Hindlimb muscle (tissue), 1 donor: ENCODE measurements around the gene KIAA0232. TPM values are rescaled to one million over a fixed set of nuclear protein-coding genes. Genes with fewer than 3 reads are reported as not detected.
"Not testable (repeated sequence)": the region's sequence is repeated elsewhere in the genome, so short reads cannot be mapped to it uniquely, and the experiment has no call there.

Source experiments
- DNase-seq: peaks from one replicate; pipeline ENCODE4 v3.0.0-alpha.2; 2013
- polyA plus RNA-seq: library from polyadenylated mRNA; unstranded; fragments of 120-200 nt; gene quantifications from one replicate; pipeline ENCODE4 v1.2.1, GENCODE V29; 2013; ENCODE audit not compliant: insufficient read length

The KIAA0232 gene
- polyA plus RNA-seq, 1 donor, result 17.2 TPM

DNA sequence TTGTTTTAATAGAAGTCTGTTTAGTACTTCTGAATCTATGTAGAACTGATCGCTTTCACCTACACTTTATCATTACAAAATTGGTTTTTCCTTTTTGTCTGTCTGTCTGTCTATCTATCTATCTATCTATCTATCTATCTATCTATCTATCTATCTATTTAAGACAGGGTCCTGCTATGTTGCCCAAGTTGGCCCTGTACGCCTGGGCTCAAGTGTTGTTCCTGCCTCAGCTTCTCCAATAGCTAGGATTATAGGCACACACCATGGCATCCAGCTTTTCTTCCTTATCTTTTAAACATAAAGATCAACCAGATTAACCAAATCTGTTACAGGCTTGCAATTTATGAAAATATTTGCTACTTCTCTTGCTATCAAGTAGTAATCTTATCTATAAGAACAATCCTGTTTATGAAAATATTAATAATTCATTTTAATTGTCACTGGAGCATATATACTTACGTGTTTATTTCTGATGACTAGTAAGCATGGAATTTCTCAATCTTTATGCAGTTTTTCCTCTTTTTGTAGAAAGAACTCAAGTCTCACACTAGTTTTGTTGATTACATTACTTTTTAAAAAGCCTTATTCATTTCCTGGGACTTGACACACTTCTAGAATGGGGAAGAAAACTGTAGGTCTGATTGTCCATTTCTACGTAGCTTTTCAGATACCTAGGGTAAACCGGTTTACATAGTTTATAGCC is 24.5 kb downstream of the KIAA0232 start:
- DNase-seq, result no peak

DNA sequence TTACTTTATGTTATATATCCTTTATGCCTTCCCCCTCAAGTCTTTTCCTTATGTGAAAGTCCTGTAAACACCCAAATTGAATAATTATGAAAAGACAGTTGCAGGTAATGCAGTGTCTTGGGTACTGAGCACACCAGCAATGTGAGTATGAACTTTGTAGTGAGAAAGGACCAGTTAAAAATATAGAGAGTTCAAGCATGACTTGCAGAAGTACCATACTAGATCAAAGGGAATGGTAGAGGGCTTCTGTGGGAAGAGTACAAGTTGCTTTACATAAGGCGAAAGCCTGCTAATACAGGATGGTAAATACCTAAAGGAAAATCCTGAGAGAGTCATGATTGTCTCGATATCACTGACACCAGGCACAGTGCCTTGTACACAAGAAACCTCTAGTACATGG is 25.7 kb downstream of the KIAA0232 start:
- no peak for DNase-seq

DNA sequence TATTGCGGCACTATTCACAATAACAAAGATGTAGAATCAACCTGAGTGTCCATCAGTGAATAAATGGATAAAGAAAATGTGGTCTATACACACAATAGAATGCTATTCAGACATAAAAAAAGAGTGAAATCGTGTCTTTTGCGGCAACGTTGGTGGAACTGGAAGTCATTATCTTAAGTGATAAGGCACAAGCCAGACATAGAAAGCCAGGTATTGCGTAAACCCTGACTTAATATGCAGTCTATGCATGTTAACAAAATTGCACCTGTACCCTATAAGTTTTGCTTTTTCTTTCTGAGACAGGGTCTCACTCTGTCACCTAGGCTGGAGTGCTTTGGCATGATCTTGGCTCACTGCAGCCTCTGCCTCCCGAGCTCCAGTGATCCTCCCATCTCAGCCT is 28.6 kb downstream of the KIAA0232 start:
- no peak for DNase-seq

DNA sequence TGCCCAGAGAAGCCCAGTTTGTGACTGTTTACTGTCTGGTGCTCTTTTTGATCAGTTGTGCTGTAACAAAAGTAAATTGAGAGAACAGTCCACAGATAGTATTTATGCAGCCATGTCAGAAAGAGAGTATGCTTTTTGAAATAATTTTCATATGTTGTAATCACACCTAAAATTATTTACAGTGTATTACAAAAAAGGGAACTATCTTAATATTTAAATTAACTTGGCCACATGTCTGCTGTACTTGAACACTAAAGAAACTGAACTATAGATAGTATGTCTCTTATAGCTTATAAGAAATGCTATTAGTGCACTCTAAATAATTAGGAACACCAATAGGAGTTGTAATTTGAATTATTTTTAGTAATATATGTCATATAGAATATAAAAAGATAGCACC is 30.2 kb downstream of the KIAA0232 start:
- no peak for DNase-seq

GRCh38 chr4:6813725-6814124 is 31.2 kb downstream of the KIAA0232 start:
- DNase-seq, result no peak

DNA sequence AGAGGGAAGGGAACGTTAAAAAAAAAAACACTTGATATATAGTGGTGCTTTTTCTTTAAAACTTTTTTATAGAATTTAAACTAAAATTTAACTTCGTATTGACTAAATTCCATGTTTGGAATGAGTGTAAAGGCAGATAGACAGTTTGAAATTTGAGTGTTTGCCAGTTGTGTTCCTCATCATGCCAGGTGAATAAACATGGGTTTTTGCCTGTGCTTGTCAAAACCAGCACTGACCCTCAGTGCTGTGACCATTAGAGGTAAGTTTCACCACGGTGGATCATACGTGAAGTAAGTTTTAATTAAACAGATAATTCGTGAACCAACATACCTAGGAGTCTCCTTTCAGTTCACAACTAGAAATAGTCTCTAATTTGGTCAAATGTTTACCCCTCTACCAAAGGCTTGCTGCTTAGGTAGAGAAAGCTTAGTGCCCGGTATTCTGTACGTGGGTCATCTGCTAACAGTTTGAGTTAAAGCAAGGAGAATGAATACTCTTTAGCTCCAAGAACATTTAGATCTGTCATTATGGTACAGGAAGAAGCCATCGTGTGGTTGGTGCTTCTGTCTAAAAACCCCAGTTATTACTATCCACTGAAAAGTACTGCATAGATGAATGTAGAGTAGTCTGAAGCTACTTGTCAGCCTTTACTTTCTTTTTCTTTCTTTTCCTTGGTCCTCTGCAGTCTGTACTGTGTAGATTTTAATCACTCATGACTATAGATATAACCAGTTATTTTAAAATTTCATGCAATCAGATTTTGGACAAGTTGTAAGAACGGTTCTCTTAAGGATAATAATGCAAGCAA is 32.7 kb downstream of the KIAA0232 start:
- DNase-seq, result no peak

GRCh38 chr4:6819295-6819694 is 36.8 kb downstream of the KIAA0232 start:
- DNase-seq, result no peak

GRCh38 chr4:6820695-6821094 is 38.2 kb downstream of the KIAA0232 start:
- DNase-seq, result no peak

DNA sequence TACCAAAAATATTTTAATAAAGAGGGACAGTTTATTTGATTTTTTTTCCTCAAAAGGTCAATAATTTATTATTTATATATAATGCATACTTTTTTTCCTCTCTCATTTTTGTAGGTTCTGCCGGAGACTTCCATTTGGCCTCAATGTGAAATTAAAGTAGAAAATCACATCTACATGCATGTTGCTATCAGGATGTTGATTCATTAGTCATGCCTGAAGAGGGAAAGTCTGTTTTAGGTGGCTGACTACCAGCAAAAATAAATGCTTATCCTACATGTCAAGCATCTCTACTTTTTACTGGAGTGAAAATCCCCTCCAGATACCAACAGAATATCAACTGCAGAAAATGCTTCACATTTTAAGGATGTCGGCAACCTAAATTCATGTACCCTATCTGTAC is 41.5 kb downstream of the KIAA0232 start:
- DNase-seq, result no peak

GRCh38 chr4:6824772-6825402 is 42.4 kb downstream of the KIAA0232 start:
- DNase-seq, result no peak

- no peak for DNase-seq
Observed at GRCh38 chr4:6825403-6825802, 42.9 kb downstream of the KIAA0232 start.

- no peak for DNase-seq
Observed at GRCh38 chr4:6826781-6827508, 44.4 kb downstream of the KIAA0232 start.

GRCh38 chr4:6829086-6829485 is 46.6 kb downstream of the KIAA0232 start:
- DNase-seq, result no peak

- DNase-seq, result no peak
Observed at GRCh38 chr4:6834867-6835266, 52.3 kb downstream of the KIAA0232 start.

DNA sequence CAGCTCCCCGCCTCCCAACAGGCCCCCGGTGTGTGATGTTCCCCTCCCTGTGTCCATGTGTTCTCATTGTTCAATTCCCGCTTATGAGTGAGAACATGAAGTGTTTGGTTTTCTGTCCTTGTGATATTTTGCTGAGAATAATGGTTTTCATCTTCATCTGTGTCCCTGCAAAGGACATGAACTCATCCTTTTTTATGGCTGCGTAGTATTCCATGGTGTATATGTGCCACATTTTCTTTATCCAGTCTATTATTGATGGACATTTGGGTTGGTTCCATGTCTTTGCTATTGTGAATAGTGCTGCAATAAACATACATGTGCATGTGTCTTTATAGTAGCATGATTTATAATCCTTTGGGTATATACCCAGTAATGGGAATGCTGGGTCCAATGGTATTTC is 53.1 kb downstream of the KIAA0232 start:
- not testable (repeated sequence) for DNase-seq

DNA sequence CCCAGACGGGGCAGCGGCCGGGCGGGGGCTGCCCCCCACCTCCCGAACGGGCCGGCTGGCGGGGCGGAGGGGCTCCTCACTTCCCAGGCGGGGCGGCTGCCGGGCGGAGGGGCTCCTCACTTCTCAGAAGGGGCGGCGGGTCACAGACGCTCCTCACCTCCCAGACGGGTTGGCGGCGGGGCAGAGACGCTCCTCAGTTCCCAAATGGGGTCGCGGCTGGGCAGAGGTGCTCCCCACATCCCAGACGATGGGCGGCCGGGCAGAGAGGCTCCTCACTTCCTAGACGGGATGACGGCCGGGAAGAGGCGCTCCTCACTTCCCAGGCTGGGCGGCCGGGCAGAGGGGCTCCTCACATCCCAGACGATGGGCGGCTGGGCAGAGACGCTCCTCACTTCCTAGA is 54.6 kb downstream of the KIAA0232 start:
- DNase-seq, result not testable (repeated sequence)

DNA sequence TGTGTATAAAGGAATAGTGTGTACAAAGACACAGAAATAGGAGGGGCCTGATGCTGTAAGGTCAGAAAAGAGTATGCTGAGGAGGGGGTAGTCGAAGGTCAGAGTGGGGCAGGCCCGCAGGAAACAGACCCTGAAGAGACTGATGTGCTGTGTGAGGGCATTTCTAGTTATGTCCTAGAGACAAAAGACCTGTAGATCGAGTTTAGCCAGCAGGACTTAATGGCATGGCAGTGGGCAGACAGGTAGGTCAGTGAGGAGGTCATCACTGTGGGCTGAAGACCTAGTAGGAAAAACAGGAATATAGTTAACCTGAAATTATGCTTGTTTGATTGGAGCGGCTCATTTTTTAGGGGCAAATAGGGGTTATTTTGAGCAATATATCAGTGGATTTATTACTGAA is 57.1 kb downstream of the KIAA0232 start:
- DNase-seq, result no peak

DNA sequence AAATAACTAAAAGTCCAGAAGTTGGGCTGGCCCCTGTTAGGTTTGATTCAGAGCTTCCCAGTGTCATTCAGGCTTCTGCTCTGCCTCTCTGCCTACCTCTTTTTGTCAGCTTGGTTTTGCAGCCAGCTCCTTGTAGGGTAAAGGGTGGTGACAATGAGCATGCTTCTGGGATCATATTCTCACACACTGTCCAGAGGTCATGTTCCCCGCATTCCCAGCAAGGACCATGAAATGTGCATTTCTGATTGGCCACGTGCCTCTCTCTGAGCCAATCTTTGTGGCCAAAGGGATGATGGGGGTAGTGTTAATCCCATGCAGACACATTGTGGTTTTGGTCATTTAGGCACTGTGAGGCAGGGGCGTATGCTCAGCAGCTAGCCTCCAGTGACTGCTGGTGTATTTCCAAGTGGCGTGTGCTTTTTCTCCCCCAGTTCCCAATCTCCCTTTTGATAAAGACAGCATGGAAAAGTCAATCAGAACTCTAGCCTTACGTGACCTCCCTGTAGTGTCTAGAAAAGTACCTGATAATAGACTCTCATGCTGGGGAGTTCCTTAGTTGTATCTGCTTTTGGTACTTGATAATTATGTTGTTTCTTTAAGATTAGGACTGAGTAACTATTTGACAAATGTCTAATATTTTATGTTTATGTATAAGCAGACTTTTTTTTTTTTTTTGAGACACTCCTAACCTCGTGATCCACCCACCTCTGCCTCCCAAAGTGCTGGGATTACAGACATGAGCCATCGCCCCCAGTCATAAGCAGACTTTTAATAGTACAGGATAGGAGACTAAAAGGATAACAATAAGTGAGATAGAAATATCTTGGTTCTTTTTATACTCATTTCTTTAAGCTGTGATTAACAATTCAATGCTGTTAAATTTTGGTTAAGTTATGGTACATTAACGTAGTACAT is 57.8 kb downstream of the KIAA0232 start:
- no peak for DNase-seq

DNA sequence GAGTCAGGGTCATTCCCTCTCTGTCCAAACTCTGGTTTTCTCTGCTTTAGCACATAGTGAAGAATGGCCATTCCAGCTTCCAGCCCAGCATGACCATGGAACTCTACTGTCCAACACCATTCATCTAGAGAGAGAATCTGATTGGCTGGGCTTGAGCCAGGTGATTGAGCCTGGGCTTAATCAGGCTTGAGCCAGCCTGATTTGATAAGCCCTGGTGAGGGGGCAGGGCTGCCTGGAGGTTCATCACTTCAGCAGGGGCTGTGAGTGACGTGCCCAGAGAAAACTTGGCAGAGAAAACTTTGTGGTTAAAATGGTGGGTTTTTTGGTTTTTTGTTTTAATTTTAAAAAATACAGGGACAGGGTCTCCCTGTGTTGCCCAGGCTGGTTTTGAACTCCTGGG is 62.5 kb downstream of the KIAA0232 start:
- DNase-seq, result no peak

DNA sequence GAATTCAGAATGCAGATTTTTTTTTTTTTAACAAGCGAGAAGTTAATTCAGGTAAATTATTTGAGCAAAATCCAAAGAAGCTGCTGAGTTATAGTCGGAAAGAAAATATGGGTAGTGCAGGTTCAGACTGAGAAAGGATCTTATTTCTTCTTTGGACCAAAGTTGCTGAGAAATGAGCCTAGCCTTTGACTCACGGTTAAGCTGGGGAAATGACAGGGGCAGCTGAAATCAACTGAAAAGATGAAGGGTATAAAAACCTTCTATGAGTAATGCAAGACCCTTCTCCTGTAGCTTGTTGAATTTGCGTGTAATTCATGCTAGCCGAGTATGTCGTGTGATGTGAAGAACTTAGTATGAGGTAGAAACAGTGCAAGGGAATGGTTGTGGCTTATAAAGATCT is 63.0 kb downstream of the KIAA0232 start:
- no peak for DNase-seq

- no peak for DNase-seq
Observed at GRCh38 chr4:6847178-6847577, 64.7 kb downstream of the KIAA0232 start.
